Lower lobe of right lung (tissue), 2 donors: Measurements from ENCODE around the gene PADI2. TPM values are rescaled to one million over a fixed set of nuclear protein-coding genes. Genes with fewer than 3 reads are reported as not detected.

ENCODE experiments used
- ATAC-seq, 2 donors: fragments of 200-7000 bp; cut with Tn5 transposase; one replicate each; pipeline ENCODE4 v1.9.1; 2020 to 2022; ENCODE audit warnings: mild to moderate bottlenecking in 2 of 2, moderate library complexity in 2 of 2
- DNase-seq: peaks from one replicate; pipeline ENCODE4 v3.0.0-alpha.2; 2020
- H3K27ac ChIP-seq: fragments of 200-600 bp; one replicate; pipeline ENCODE4 v1.8.0; 2022
- H3K27me3 ChIP-seq: fragments of 200-600 bp; one replicate; pipeline ENCODE4 v1.8.0; 2022; ENCODE audit warnings: low read depth
- H3K36me3 ChIP-seq: fragments of 200-600 bp; one replicate; pipeline ENCODE4 v1.8.0; 2022; ENCODE audit warnings: mild to moderate bottlenecking
- H3K4me1 ChIP-seq: fragments of 200-600 bp; one replicate; pipeline ENCODE4 v1.8.0; 2022
- H3K4me3 ChIP-seq: fragments of 200-600 bp; one replicate; pipeline ENCODE4 v1.8.0; 2022; ENCODE audit warnings: mild to moderate bottlenecking
- H3K9me3 ChIP-seq: fragments of 200-600 bp; one replicate; pipeline ENCODE4 v1.8.0; 2022
- intact Hi-C: fragments of 100-400 bp; cut with DNase I; formaldehyde crosslinking; loops from one replicate; pipeline ENCODE4 v1.11.0; 2022
- total RNA-seq: library from RNA; stranded (reverse); fragmentation: NEBNext Ultra II Directional; extraction: Animal tissue kit (Norgen Biotek cat#: 25700); gene quantifications from one replicate; pipeline ENCODE4 v1.2.1, GENCODE V29; 2021
- TF ChIP-seq, protein P1 (sequence below): fragments of 200-600 bp; IDR thresholded peaks from one replicate; pipeline ENCODE4 v1.8.0; 2022; ENCODE audit warnings: antibody characterized with exemption, mild to moderate bottlenecking
- donor health status: DM: no; HTN: yes; CAD: no; lungs with severe emphysema.

Gene PADI2
- total RNA-seq, 1 donor from 2014 or later = 18.4 TPM

DNA sequence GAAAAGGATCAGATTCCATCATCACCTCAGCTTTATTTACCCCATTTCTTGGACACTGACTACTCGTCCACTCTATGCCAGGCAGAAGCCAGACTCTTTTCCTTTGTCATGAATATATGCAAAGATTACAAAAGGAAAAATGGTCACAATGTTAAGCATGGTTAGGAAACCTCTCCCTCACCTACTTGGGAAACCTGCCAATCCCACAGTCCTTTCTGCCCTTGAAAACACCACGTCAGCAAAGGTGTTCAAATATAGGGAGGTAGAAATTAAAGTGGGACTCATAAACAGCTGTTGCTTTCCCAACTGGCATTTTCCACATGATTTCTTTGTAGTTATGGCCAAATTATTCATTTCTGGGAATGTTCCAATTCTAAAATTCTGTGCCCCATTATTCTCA, 91.4 kb downstream of the PADI2 start:
- intact Hi-C loops = no loop called here
- peaks cover 100% of the 10 kb centered on the region for H3K36me3 ChIP-seq

DNA sequence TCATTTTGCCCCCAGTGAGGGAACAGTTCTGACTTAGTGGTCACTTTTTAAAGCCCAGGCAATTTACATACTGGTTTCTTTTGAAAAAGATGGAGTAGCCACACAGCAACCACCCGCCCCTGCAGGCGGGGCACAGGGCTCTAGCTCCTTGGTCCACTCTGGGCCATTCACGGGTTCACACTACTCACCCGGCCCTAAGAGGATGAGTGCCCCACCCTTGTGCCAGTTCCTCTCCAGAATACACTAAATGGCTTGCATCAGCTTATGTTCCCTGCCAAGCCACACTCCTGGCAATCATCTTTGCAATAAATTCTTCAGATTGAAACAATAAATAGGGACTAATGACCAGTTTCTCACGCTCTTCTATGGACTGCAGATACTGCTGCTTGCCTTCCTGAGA, 91.8 kb downstream of the PADI2 start:
- peaks cover 100% of the 10 kb centered on the region for H3K36me3 ChIP-seq

More for the DNA sequence above, 91.4 kb downstream of the PADI2 start:
- peak; percentile 68 to 85 for ATAC-seq
- no peaks in the 10 kb centered on the region for H3K9me3 ChIP-seq
- peaks cover 19% of the 10 kb centered on the region for H3K4me1 ChIP-seq
- TF ChIP-seq, protein P1, sequence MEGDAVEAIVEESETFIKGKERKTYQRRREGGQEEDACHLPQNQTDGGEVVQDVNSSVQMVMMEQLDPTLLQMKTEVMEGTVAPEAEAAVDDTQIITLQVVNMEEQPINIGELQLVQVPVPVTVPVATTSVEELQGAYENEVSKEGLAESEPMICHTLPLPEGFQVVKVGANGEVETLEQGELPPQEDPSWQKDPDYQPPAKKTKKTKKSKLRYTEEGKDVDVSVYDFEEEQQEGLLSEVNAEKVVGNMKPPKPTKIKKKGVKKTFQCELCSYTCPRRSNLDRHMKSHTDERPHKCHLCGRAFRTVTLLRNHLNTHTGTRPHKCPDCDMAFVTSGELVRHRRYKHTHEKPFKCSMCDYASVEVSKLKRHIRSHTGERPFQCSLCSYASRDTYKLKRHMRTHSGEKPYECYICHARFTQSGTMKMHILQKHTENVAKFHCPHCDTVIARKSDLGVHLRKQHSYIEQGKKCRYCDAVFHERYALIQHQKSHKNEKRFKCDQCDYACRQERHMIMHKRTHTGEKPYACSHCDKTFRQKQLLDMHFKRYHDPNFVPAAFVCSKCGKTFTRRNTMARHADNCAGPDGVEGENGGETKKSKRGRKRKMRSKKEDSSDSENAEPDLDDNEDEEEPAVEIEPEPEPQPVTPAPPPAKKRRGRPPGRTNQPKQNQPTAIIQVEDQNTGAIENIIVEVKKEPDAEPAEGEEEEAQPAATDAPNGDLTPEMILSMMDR = no peak
- H3K27ac ChIP-seq = peak overlapping the region; percentile 48
- no peaks in the 10 kb centered on the region for H3K27me3 ChIP-seq
- DNase-seq = no peak
- no peak overlapping the region for H3K4me3 ChIP-seq

DNA sequence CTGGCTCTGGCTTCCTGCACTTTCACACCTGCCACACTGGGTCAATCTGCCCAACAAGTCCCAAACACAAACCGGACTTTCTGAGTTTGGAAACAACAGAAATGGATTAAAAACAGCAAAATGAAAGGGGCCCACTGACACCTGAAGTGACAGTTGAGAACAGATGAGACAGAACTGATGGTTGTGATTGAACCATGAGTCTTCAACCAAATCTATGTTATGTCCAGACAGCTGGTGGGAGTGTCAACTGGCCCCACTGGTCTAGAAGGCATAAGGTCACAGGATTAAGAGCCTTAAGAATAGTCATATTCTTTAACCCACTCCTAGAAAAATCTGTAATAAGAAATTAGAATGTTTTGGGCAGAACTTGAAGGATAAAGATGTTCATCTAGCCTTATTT, 94.5 kb downstream of the PADI2 start:
- no peak for ATAC-seq
- Histone ChIP-seq H3K27ac (no peak overlapping the region), H3K36me3 (peaks cover 100% of the 10 kb centered on the region), H3K27me3 (no peaks in the 10 kb centered on the region), H3K4me3 (no peak overlapping the region), H3K9me3 (no peaks in the 10 kb centered on the region), H3K4me1 (peaks cover 19% of the 10 kb centered on the region)
- no peak for DNase-seq
- TF ChIP-seq, protein P1 = no peak
- intact Hi-C loops = no loop called here

More for the DNA sequence above, 91.8 kb downstream of the PADI2 start:
- peak; percentile 88 to 93 for ATAC-seq
- Histone ChIP-seq H3K27me3 (no peaks in the 10 kb centered on the region), H3K9me3 (no peaks in the 10 kb centered on the region), H3K27ac (peak overlapping the region; percentile 48), H3K4me1 (peaks cover 19% of the 10 kb centered on the region), H3K4me3 (no peak overlapping the region)
- intact Hi-C loops = no loop called here
- TF ChIP-seq, protein P1 = no peak
- DNase-seq = peak; percentile 82

DNA sequence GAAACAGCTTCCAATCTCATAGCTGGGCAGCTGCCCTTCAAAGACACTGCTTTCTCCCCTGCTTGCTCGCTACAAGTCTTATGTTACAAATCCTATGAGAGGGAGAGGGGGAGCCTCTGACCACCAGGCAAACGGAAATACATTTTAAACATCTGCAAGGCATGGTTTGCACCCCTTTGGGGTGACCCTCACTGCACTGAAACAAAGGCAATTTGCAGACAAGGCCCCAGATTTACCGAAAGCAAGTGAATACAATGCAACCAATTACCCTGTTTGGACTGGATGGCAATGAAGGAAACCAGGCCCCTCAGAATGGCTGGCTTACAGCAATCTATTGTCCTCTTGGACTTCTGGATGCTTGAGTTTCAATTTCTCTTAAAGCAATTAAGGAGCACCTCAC, 95.7 kb downstream of the PADI2 start:
- peaks cover 100% of the 10 kb centered on the region for H3K36me3 ChIP-seq
- no peaks in the 10 kb centered on the region for H3K27me3 ChIP-seq
- H3K4me1 ChIP-seq = peaks cover 18% of the 10 kb centered on the region
- ATAC-seq = no peak
- TF ChIP-seq, protein P1 = no peak
- H3K27ac ChIP-seq = no peak overlapping the region
- no peaks in the 10 kb centered on the region for H3K9me3 ChIP-seq
- DNase-seq = no peak
- no peak overlapping the region for H3K4me3 ChIP-seq
- intact Hi-C loops = no loop called here

DNA sequence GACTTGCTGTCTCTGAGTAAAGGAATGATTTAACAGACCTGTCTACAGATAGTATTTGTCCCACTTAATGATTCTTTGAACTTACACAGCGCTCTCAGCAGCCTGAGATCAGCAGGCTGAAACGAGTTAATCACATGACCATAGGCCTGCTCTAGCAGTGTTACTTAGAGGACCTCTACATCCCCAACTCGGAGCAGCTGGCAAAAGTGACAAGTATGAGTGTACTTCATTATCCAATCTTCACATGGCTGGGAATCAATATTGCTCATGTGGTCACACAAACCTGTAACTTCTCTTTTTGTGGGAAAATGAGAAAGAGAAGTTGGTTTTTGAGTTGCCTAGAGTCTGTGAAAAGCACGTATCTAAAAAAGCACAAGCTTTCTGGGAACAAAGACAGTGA, 96.1 kb downstream of the PADI2 start:
- intact Hi-C loops = no loop called here
- Histone ChIP-seq H3K27ac (no peak overlapping the region), H3K36me3 (peaks cover 100% of the 10 kb centered on the region), H3K27me3 (no peaks in the 10 kb centered on the region), H3K9me3 (no peaks in the 10 kb centered on the region), H3K4me3 (no peak overlapping the region), H3K4me1 (peaks cover 13% of the 10 kb centered on the region)
- TF ChIP-seq, protein P1 = no peak
- ATAC-seq (no peak), DNase-seq (no peak)

DNA sequence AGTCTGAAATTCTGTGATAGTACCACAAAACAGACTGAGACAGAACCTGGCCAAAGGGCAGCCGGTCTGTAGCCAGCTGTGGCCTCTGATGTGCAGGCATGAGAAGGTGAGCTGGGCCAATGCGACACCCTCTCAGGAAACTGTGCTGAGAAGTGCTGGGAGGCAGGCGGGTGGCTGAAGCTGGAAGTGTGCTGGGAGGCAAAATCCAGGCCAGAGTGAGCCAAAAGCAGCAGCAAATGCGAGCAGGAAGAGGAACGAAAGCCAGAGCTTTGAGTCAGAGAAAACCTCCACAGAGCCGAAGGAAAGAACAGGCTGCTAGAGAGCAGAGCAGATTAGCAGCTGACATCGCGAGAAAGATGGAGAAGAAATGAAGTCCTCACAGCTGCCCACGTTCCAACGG, 97.4 kb downstream of the PADI2 start:
- peaks cover 1% of the 10 kb centered on the region for H3K4me1 ChIP-seq
- H3K27ac ChIP-seq = no peak overlapping the region
- TF ChIP-seq, protein P1 = no peak
- DNase-seq (peak; percentile 15), ATAC-seq (no peak)
- H3K27me3 ChIP-seq = no peaks in the 10 kb centered on the region
- intact Hi-C loops = no loop called here
- no peak overlapping the region for H3K4me3 ChIP-seq
- H3K9me3 ChIP-seq = no peaks in the 10 kb centered on the region
- H3K36me3 ChIP-seq = peaks cover 94% of the 10 kb centered on the region
